GM19468 (cell line): ENCODE results near the gene CCDC6.
"Not testable (repeated sequence)": the region's sequence is repeated elsewhere in the genome, so short reads cannot be mapped to it uniquely, and the experiment has no call there.

Experiments
- ATAC-seq: cut with Tn5 transposase; IDR thresholded peaks from one replicate; pipeline ENCODE4 v1.9.1; 2021; ENCODE audit warnings: mild to moderate bottlenecking, moderate library complexity, moderate number of reproducible peaks; ENCODE audit not compliant: unreplicated experiment; ENCODE audit errors: extremely low read depth

Gene CCDC6

DNA sequence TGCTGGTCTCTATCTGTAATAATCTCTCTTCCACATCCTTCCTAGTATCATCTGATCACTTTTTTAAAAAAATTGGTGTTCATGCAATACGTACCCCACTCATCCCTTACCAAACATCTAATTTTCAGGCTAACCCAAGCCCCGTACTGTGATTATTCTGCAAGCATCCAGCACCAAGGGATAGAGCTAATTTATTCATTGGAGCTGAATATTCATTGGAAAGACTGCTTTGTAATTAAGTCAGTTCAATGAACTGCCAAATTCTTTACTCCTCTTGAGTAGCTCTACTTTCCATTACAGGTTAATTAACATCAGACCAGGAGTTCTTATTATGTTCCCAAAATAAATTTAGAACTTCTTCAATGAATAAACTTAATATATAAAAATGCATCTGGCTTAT is 86.7 kb downstream of the CCDC6 start:
- ATAC-seq: no peak

DNA sequence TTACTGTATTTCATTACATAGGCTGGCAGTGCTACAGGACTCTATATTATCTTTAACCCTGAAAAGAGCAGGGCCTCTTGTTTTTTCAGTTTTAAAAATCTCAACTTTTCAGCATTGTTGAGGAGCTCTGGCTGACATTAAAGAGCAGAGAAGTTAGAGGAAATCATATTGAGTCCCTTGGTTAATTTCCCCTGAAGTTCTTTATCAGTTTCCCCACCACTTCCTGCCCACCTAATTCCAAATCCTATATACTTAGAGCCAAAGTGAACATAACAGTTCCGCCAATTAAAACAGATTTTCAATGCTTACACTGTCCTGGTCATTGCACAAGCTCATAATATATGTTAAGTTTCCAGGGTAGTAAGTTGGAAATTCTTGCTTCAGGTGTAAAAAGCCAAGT is 87.1 kb downstream of the CCDC6 start:
- no peak for ATAC-seq

DNA sequence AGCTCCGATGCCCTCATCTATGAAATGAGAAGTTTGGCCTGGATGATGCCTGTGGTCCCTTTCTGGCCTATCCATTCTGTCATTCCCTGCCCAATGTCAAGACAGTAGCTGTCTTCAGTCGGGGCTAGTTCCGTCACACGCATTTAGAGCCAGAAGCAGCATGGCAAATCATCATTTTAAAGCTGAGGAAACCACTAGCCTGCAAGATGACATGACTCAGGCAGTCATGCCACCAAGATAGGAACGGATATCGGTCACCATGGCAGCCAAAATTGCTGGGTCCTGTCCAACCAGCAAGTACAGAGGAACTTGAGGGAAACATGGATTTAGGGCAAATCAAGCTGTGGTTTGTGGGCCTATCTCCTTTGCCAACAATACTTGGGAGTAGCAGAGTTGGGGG is 88.6 kb downstream of the CCDC6 start:
- ATAC-seq: no peak

DNA sequence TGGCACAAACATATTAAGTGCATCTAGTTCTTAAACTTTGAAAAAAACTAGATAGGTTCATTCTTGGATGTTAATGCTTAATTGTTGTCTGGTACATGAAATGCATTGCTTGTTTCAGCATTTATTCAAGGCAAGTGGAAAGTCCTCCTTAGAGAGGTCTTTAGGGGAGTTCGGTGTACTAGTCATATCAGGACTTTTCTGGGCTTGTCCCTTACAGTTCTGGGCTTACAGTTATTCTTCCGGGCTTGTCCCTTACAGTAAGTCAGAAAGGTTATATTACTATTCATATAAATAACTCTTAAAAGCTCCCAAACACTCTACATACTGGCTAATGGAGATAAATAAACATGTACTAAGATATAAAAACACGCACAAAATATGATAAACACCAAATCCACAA is 91.5 kb downstream of the CCDC6 start:
- ATAC-seq: no peak

DNA sequence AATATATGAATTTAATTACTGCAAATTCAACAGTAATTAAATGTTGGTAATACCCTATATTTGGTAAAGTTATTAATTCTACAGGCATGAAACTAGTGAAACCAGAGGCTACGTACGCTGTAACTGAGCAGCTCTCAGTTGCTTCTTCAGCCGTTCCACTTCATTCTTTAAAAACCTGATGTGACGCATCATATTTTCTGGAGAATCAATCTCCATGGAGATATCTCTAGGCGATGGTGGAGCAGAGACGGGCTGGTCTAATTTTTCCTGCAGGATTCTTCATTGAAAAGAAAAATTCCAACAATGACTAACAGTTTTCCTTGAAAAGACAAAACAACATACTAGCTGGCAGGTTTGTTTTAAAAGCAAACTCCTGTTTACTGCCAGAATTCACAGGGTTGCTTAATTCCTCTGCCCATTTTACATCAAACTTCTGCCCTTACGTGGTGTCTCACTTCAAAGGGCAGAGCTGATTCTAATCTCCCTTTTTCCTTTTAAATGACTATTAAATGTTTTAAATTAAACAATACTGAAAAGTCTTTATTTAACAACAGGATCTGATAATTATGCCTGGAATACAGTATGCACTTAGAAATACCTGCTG is 93.7 kb downstream of the CCDC6 start:
- ATAC-seq: no peak

DNA sequence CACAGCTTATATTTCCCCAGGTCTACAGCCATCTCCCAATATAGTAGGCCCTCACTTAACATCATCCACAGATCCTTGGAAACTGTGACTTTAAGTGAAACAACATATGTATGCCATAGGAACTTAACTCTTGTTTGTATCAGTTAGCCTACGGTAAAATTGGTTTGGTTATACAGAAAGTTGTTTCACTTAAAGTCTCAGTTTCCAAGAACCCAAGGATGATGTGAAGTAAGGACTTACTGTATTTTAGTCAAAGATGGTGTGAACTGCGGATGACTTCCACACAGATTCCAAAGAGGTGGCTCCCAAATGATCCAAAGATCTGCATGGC is 96.7 kb downstream of the CCDC6 start:
- ATAC-seq: no peak

DNA sequence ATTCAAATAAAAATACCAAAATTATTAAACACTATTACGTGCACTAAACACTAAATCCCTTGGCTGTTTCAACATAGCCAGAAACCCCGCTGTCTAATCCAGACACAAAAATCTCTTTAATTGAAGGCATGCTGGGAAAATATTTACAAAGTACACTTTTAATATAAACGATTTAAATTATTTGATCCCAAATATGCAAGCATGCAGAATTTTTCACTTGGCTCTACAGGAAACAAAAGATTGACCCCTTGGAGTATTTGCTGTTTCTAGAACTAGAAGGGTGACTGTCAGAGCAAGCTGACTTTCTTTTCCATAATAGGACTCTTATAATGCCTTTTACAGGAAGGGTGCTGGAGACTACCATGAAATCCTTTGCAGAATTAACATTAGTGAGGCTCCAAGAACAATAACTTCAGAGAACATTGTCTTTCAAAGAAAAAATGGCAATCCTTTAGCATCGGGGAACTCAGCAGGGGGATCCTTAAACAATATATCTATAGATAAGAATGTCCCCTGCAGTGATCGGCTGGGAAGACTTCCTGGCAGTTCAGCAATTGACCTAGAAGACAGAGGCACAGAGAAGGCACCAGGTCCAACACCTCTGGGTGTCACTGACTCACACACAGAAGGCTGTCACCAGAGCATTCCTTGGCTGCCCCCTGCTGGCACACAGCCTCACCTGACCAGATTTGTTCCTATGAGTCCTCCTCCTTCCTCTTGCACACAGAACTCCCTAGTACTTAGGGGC is 97.3 kb downstream of the CCDC6 start:
- ATAC-seq: peak; percentile 65

DNA sequence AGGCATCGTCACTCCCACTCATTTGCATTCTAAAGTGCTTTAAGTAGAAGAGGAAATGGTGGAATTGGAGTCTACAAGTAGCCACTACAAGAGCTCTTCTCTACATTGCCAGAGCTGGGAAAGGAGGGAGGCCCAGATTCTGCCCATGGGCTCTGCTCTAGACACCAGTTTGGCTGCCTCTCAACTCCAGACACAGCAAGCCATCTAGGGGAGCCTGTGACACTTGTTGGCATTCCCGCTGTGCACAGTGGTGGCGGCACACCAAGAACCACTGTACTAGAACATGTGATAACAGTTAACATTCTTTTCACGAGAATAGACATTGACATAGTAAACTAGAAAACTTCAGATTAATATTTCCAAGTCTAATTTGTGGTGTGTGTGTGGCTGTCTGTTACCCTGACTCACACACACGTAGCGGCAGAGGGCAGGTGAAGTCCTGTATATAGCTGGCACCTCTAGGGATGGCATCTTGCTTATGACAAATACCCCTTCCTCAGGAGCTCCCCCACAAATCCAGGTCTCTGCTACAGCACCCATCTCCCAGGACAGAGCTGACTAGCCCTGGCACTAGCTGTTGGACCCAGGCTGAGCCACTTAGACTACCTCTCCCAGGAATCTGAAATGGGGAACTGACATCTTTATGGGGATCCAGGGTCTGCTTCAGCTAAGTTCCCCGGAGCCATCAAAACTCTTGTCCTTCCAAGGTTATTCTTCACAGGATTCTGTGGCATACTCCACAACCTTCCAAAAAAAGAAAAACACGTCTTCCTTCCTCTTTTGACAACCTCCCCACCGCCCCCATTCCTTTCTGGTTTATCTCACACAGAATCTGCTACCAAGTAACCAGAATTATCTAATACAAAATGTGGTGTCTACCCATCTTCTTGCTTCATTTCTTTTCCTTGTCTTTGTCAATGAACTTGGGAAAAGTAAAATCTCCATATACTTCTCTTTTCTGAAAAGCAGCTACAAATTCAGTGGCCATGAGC is 98.4 kb downstream of the CCDC6 start:
- no peak for ATAC-seq

DNA sequence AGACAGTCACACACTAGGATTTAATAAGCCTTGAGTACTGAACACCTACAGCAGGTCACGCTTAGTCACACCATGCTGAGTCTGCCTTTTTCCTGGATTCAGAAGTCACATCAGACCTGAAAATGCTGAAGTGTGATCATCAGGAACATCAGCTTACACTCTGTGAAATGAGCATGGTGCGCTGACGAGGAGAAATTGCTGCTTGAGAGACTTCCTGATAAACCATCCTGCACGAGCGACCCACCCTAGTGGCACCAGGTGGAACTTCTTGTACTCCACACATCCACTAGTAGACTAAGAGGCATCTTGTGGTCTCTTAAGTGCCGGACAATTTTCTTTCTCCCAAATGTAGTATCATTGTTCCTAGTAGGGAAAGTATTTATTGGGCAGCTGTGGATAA is 101.3 kb downstream of the CCDC6 start:
- ATAC-seq: no peak

DNA sequence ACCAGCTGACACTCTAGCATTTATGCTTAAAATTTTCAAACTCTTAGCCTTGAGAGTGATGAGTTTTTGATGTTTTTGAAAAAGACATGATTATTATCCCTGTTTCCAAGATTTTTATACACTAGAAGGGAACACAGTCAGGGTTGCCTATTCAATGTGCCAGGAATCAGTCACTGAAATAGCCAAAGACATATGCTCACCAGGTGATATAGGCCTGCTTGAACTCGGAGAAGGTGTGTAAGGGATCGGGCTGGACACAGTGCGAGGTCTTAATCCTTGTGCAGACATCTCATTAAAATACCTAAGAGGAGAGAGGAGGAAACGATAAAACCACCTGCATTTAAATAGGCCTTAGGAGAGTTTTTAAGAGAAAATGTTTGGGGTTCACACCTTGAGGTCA is 102.1 kb downstream of the CCDC6 start:
- ATAC-seq: no peak

DNA sequence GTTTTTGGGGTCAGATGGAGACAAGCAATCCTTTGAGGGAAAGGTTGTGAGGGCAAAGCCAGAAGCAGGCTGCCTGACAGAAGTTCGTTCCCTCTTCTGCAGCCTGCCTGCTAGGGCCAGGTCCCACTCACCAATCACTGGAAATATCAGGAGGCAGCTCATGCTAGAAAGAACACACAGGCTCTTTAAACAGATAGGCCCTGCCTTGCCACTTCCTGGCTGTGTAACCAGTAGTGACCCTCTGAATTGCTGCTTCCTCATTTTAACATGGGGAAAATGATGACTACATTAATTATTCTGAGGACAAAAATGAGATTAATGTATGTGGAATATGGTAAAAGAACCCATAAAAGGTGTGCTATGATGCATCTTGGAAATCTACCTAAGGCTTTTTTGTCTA is 102.6 kb downstream of the CCDC6 start:
- no peak for ATAC-seq

DNA sequence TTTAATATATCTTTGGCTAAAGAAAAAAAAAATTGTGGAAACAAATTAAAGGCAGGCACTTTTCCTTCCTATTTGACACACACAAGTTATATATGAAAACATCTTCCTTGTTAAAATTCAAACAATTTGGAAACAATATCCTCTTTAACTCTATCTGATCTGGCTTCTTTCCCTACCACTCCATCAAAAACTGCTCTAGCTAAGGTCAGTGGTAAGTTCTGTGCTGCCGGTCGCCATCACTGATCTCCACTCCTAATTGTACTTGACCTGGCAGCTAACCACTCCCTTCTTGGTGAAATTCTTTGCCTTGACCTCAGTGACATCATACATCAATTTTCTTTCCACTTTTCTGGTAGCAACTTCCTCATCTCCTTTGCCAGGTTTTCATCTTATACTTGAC is 105.2 kb downstream of the CCDC6 start:
- no peak for ATAC-seq

DNA sequence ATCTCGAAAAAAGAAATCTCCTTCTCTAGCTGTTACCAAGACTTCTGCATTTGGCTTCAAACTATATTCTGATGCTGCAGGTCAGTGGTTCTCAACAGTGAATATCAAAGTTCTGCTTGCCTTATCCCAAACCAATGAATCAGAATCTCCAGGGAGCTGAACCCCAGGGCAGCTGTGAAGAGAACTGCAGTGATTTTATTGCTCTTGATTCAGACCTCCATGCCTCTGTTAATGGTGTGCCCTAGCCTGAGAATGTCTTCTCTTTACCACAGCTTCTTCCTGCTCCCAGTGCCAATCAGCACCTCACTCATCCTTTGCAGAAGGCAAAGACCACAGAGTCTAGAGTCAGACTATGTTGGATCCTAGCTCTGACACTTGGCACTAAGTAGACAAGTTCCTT is 106.9 kb downstream of the CCDC6 start:
- no peak for ATAC-seq

DNA sequence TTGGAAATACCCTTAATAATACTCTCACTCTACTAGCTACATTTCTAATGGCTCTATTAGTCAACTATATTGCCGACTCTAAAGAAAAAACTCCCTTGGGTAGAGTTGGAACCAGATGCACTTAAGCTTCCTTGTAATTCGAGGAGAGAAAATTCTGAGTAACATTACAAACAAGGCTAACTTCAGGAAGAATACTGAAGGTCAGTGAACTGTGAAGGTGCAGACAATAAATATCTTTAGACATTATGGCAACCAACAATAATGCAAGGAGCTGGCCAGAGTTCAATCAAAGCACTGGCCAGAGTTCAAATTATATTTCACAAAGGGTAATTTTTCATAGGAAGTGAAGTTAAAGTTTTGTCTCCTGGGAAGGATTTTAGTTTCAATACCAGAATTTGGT is 112.4 kb downstream of the CCDC6 start:
- ATAC-seq: no peak

DNA sequence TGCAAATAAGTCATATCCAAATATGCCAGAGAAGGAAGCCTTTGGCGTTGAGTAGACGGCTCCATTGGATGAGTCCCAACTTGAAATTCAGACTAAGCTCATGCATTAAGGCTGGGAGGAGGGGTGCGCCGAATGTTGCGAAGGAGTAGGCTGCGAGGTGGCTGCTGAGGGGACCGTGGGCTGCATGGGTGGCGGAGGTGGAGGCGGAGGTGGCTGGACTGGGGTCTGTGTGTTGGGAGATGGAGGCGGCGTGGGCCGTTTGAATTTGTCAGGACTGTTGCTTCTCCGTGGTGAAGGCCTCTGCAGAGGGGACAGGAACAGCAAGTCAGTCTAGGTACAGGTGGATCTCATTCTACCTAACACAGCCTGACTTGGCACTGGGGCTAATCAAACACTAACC is 113.5 kb downstream of the CCDC6 start:
- no peak for ATAC-seq

DNA sequence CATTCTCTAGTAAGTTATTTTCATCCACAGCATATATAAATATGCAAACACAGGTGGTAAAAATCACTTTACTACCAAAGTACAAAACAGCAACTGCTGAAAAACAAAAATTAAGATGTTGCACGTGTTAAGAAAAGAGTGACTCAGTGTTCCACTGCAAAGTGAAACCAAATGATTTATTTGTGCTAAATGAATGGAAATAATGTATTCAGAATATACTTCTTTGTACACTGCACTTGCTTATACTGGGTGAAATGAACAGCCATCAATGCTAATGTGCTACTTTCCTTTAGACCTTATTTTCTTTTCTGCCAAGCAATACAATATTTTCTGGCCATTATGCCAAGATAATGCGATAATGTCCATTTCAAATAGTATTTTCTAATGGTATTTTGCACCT is 114.8 kb downstream of the CCDC6 start:
- ATAC-seq: no peak

DNA sequence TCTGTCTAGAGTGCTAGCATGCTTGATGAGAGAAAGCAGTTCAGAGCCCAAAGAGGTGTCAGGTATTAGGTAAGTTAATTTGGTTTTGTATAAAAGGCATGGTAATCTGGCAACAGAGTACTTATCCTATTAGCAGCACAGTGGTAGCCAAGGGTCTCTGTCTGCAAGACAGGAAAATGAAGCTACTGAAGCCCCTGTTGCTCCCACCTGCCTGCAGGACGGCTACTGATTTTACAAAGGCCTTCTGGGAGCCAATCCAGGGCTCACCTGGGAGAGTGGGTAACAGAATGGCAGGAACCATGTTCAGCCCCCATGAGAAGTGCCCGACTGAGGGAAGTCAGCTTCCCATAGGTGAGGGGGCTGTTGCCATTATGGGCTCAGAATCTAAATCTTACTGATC is 116.3 kb downstream of the CCDC6 start:
- not testable (repeated sequence) for ATAC-seq

DNA sequence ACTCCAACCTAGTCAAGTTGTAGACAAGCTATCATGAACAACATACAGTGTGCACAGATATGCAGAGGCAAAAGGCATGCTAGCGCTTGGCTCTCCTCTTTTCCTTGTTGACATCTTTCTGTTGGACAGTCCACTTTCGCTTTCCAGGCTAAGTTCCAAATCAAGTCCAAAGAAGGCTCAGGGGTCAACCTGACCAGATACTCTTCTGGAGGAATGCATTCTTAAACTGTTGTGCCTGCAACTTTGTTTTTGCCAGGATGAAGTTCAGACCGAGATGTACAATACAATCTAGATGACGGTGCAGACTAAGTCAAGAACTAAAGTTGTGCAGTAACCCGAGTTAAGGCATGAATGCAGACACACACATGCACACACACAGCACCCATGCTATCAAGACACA is 117.4 kb downstream of the CCDC6 start:
- ATAC-seq: not testable (repeated sequence)

DNA sequence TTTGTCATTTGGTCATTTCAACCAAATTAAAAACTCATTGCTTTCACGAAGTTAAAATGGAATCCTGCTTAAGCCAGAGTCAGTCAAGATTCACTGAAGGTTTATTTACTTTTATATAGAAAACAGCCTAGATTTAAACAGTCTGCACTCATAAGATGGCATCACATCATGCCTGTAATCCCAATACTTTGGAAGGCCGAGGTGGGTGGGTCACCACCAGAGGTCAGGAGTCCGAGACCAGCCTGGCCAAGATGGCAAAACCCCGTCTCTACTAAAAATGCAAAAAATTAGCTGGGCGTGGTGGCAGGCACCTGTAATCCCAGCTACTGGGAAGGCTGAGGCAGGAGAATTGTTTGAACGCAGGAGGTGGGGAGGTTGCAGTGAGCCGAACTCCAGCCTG is 119.3 kb downstream of the CCDC6 start:
- ATAC-seq: not testable (repeated sequence)

DNA sequence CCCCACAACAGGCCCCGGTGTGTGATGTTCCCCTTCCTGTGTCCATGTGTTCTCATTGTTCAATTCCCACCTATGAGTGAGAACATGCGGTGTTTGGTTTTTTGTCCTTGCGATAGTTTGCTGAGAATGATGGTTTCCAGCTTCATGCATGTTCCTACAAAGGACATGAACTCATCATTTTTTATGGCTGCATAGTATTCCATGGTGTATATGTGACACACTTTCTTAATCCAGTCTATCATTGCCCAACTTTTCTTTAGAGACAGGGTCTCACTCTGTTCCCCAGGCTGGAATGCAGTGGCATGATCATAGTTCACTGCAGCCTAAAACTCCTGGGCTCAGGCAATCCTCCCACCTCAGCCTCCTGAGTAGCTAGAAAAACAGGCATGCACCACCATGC is 120.9 kb downstream of the CCDC6 start:
- not testable (repeated sequence) for ATAC-seq

DNA sequence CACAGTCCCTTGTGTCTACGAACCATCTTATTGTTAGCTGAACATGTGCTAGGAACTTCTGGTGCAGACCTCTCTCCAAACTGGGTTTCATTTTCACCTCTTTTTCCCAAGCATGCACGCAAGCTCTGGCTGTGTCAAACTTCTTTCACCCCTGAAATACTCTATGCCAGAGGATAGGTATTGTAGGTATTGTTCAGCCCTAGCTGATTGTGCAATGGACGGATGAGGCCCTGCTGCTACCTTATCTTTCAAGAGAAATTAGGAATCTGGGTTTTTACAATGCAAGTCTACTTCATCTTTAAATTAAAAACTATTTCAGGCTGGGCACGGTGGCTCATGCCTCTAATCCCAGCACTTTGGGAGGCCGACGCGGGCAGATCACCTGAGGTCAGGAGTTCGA is 124.8 kb downstream of the CCDC6 start:
- no peak for ATAC-seq
